H1 (cell line): ENCODE results near the gene MXD4. TPM values are rescaled to one million over a fixed set of nuclear protein-coding genes. Genes with fewer than 3 reads are reported as not detected.

Source experiments
- CTCF ChIA-PET: fragments of 300-600 bp; sonication (Branson Sonifier 250); formaldehyde crosslinking; loops from one replicate; lab custom pipeline; 2021; ENCODE audit not compliant: partially characterized antibody; lab: Charles Lee
- POLR2A ChIA-PET: fragments of 300-600 bp; sonication (Branson Sonifier 250); formaldehyde crosslinking; loops from one replicate; lab custom pipeline; 2021; ENCODE audit warnings: inconsistent platforms; ENCODE audit not compliant: partially characterized antibody; lab: Charles Lee
- DNase-seq, 2 experiments: peaks; one replicate each; pipeline versions ENCODE4 v3.0.0 to v3.0.0-alpha.2; 2010 to 2022; ENCODE audit warnings: low spot score in 2 of 2, low read depth in 1 of 2, mixed read lengths in 1 of 2
- FAIRE-seq: peaks from 2 replicates; lab custom pipeline; 2011; peaks lifted over from hg19 to GRCh38; lab: Jason Lieb, UNC
- H2AFZ ChIP-seq: 2 replicates; pipeline ENCODE4 v1.8.1; 2012; ENCODE audit warnings: low read length, inconsistent platforms
- H2AK5ac ChIP-seq: 2 replicates; pipeline ENCODE4 v1.6.1; 2013; ENCODE audit warnings: low read depth, low read length
- H2BK120ac ChIP-seq: replicated peaks from 2 replicates; pipeline ENCODE3; 2013; ENCODE audit warnings: low read depth, low read length, inconsistent platforms
- H2BK12ac ChIP-seq: 2 replicates; pipeline ENCODE4 v1.6.1; 2013; ENCODE audit warnings: low read depth, low read length
- H2BK15ac ChIP-seq: 2 replicates; pipeline ENCODE4 v1.6.1; 2013; ENCODE audit warnings: low read length
- H2BK20ac ChIP-seq: 2 replicates; pipeline ENCODE4 v1.6.1; 2013; ENCODE audit warnings: low read length
- H2BK5ac ChIP-seq: 2 replicates; pipeline ENCODE4 v1.6.1; 2013; ENCODE audit warnings: low read depth, low read length
- H3K14ac ChIP-seq: 2 replicates; pipeline ENCODE4 v1.6.1; 2013; ENCODE audit warnings: inconsistent platforms; ENCODE audit not compliant: insufficient read length
- H3K18ac ChIP-seq: 2 replicates; pipeline ENCODE4 v1.6.1; 2013; ENCODE audit warnings: low read length; ENCODE audit errors: extremely low read depth
- H3K23ac ChIP-seq: 2 replicates; pipeline ENCODE4 v1.6.1; 2013; ENCODE audit warnings: inconsistent platforms; ENCODE audit not compliant: insufficient read length
- H3K23me2 ChIP-seq: 2 replicates; pipeline ENCODE4 v1.6.1; 2013; ENCODE audit warnings: low read depth, low read length
- H3K27ac ChIP-seq: 2 replicates; pipeline ENCODE4 v1.6.1; 2011; ENCODE audit warnings: low read depth, low read length, inconsistent platforms
- H3K27me3 ChIP-seq, 4 experiments: replicated peaks in 1 of 4; 1 replicate in 1 of 4; 2 replicates in 3 of 4; pipeline versions ENCODE4 v1.6.1 to v1.8.1; 2011 to 2013; ENCODE audit warnings: low read length in 3 of 4, mild to moderate bottlenecking in 3 of 4, inconsistent platforms in 2 of 4, mixed read lengths in 2 of 4, moderate library complexity in 1 of 4; ENCODE audit not compliant: control insufficient read depth in 3 of 4, insufficient read depth in 3 of 4; ENCODE audit errors: extremely low read depth in 1 of 4
- H3K36me3 ChIP-seq, 4 experiments: 2 replicates each; pipeline versions ENCODE4 v1.6.1 to v1.8.1; 2011 to 2013; ENCODE audit warnings: mild to moderate bottlenecking in 4 of 4, low read length in 3 of 4, moderate library complexity in 2 of 4, control low read depth in 1 of 4, inconsistent platforms in 1 of 4; ENCODE audit not compliant: insufficient read depth in 4 of 4, control insufficient read depth in 2 of 4
- H3K4ac ChIP-seq: replicated peaks from 2 replicates; pipeline ENCODE3; 2013; ENCODE audit warnings: low read length, low read depth, mixed read lengths, inconsistent platforms; ENCODE audit not compliant: insufficient read length
- H3K4me1 ChIP-seq, 4 experiments: replicated peaks in 1 of 4; 1 replicate in 1 of 4; 2 replicates in 3 of 4; pipeline versions ENCODE4 v1.6.1 to v1.8.1; 2011 to 2013; ENCODE audit warnings: low read length in 3 of 4, inconsistent platforms in 2 of 4, mixed read lengths in 1 of 4; ENCODE audit not compliant: insufficient read depth in 4 of 4, control insufficient read depth in 3 of 4
- H3K4me2 ChIP-seq, 2 experiments: 2 replicates each; pipeline versions ENCODE4 v1.6.1 to v1.8.1; 2011 to 2013; ENCODE audit warnings: low read depth in 2 of 2, low read length in 2 of 2, control low read depth in 1 of 2, inconsistent platforms in 1 of 2, mild to moderate bottlenecking in 1 of 2; ENCODE audit not compliant: insufficient read depth in 1 of 2
- H3K4me3 ChIP-seq, 4 experiments: fragments of 200-600, 300-600 bp in 1 of 4; sonication (generic), shearing (Covaris generic), sonication (Bioruptor Twin) in 1 of 4; 2 replicates each; pipeline versions ENCODE4 v1.5.1 to v1.8.1; 2011 to 2016; ENCODE audit warnings: low read length in 4 of 4, low read depth in 3 of 4, control low read depth in 2 of 4, inconsistent platforms in 2 of 4, mild to moderate bottlenecking in 2 of 4, mixed read lengths in 1 of 4, moderate library complexity in 1 of 4; ENCODE audit not compliant: insufficient read depth in 2 of 4; ENCODE audit errors: extremely low read depth in 1 of 4
- H3K56ac ChIP-seq: replicated peaks from 2 replicates; pipeline ENCODE3; 2013; ENCODE audit warnings: low read depth, mild to moderate bottlenecking, mixed read lengths, low read length, inconsistent platforms; ENCODE audit not compliant: insufficient read length
- H3K79me1 ChIP-seq: 2 replicates; pipeline ENCODE4 v1.6.1; 2013; ENCODE audit warnings: low read depth, low read length, control low read depth
- H3K79me2 ChIP-seq, 2 experiments: 2 replicates each; pipeline versions ENCODE4 v1.6.1 to v1.8.1; 2012 to 2013; ENCODE audit warnings: low read length in 2 of 2, mild to moderate bottlenecking in 2 of 2, inconsistent platforms in 1 of 2; ENCODE audit not compliant: insufficient read depth in 2 of 2, control insufficient read depth in 1 of 2
- H3K9ac ChIP-seq, 4 experiments: replicated peaks in 1 of 4; 1 replicate in 1 of 4; 2 replicates in 3 of 4; pipeline versions ENCODE4 v1.6.1 to v1.8.1; 2011 to 2013; ENCODE audit warnings: low read depth in 3 of 4, low read length in 3 of 4, control low read depth in 2 of 4, mild to moderate bottlenecking in 2 of 4, moderate library complexity in 2 of 4, inconsistent platforms in 1 of 4; ENCODE audit errors: extremely low read depth in 1 of 4
- H3K9me3 ChIP-seq, 2 experiments: 2 replicates each; pipeline versions ENCODE4 v1.6.1 to v1.8.1; 2012 to 2013; ENCODE audit warnings: mild to moderate bottlenecking in 2 of 2, moderate library complexity in 2 of 2, control low read depth in 1 of 2, inconsistent platforms in 1 of 2, low read depth in 1 of 2, low read length in 1 of 2, mixed read lengths in 1 of 2; ENCODE audit not compliant: insufficient read depth in 2 of 2
- H4K20me1 ChIP-seq, 2 experiments: replicated peaks in 1 of 2; 2 replicates each; pipeline versions ENCODE3 to v1.8.1; 2011 to 2013; ENCODE audit warnings: inconsistent platforms in 2 of 2, low read length in 2 of 2, mild to moderate bottlenecking in 1 of 2; ENCODE audit not compliant: insufficient read depth in 2 of 2, control insufficient read depth in 1 of 2
- H4K5ac ChIP-seq: 2 replicates; pipeline ENCODE4 v1.6.1; 2013; ENCODE audit warnings: low read length, low read depth, mixed read lengths, inconsistent platforms; ENCODE audit not compliant: insufficient read length
- H4K8ac ChIP-seq: 2 replicates; pipeline ENCODE4 v1.8.0; 2013; ENCODE audit warnings: mild to moderate bottlenecking, moderate library complexity, low read length, inconsistent platforms; ENCODE audit not compliant: insufficient read depth; ENCODE audit errors: extremely low read depth
- H4K91ac ChIP-seq: replicated peaks from 2 replicates; pipeline ENCODE3; 2013; ENCODE audit warnings: low read length, mixed read lengths, inconsistent platforms; ENCODE audit not compliant: insufficient read length
- RAD21 ChIP-seq, 2 experiments: IDR thresholded peaks in 1 of 2; conservative IDR thresholded peaks in 1 of 2; 2 replicates each; pipeline ENCODE4 v1.6.1; 2011; ENCODE audit warnings: low read depth in 2 of 2, low read length in 2 of 2, improper control_type of control experiment in 1 of 2, inconsistent platforms in 1 of 2, mild to moderate bottlenecking in 1 of 2, moderate library complexity in 1 of 2
- SRF ChIP-seq: IDR thresholded peaks from 2 replicates; pipeline ENCODE4 v1.6.1; 2011; ENCODE audit warnings: mild to moderate bottlenecking, low read depth, low read length, moderate library complexity
- WGBS, 2 experiments: shearing (Covaris generic) in 1 of 2; methylation state at CpG; one replicate each; pipeline versions ENCODE4 v1.1.6 to v1.1.7; 2013 to 2015; ENCODE audit warnings: low lambda C conversion rate in 2 of 2, mixed read lengths in 2 of 2, inconsistent platforms in 1 of 2, low coverage in 1 of 2, missing lambda C conversion rate in 1 of 2; ENCODE audit not compliant: insufficient replicate concordance in 2 of 2, insufficient coverage in 1 of 2, insufficient read length in 1 of 2; ENCODE audit errors: extremely low coverage in 1 of 2, missing lambda C conversion rate in 1 of 2; 5-methylcytosine and 5-hydroxymethylcytosine counted together
- polyA plus RNA-seq, 7 experiments: library from polyadenylated mRNA; depleted of rRNA in 3 of 7; stranded (reverse) in 5 of 7; unstranded in 2 of 7; fragments of >200 nt in 5 of 7; fragments of 200-250 nt in 2 of 7; gene quantifications; 1 replicate in 5 of 7; 2 replicates in 1 of 7; 4 replicates in 1 of 7; pipeline versions ENCODE4 v1.2.1 to v1.2.3, GENCODE V29; 2011 to 2013; ENCODE audit warnings: missing spikeins in 2 of 7, mixed read lengths in 2 of 7
- total RNA-seq: library from RNA; stranded (reverse); fragmentation: NEBNext Ultra II Directional; extraction: Animal tissue kit (Norgen Biotek cat#: 25700); gene quantifications from 2 replicates; pipeline ENCODE4 v1.2.1, GENCODE V29; 2021

Gene MXD4
- total and polyA plus RNA-seq, 2 of the 8 experiments (the other 6 are each of a cell fraction or from before 2014, with no cell fraction given), result 18.0 to 20.8 TPM

- Histone ChIP-seq H3K4me2 (no peak overlapping the region), H3K4ac (no peak overlapping the region), H4K20me1 (peaks cover 0 to 4% of the 10 kb centered on the region in 2 experiments), H3K27me3 (no peaks in the 10 kb centered on the region), H2BK120ac (no peak overlapping the region), H4K8ac (peak overlapping the region; percentile 51; the same call in 1 of the 2 replicates), H2BK12ac (no peak overlapping the region), H3K79me1 (no peaks in the 10 kb centered on the region), H2BK20ac (no peak overlapping the region), H4K91ac (no peak overlapping the region), H3K23me2 (peaks cover 7% of the 10 kb centered on the region; the same call in 1 of the 2 replicates), H3K27ac (no peak overlapping the region), H2BK15ac (no peak overlapping the region), H3K4me3 (no peak overlapping the region), H2AFZ (no peak overlapping the region), H3K56ac (no peak overlapping the region), H4K5ac (no peak overlapping the region), H3K9me3 (no peaks in the 10 kb centered on the region), H3K36me3 (no peaks in the 10 kb centered on the region), H3K18ac (no peak overlapping the region), H2AK5ac (no peak overlapping the region), H3K4me1 (no peaks in the 10 kb centered on the region; a peak in 1 of 7 replicates), H3K79me2 (no peaks in the 10 kb centered on the region), H3K14ac (no peak overlapping the region), H3K23ac (no peak overlapping the region), H3K9ac (no peak overlapping the region), H2BK5ac (no peak overlapping the region)
- TF ChIP-seq RAD21 (IDR thresholded peaks at IDR 0.05 in 1 of 2, conservative IDR thresholded peaks at IDR 0.05 in 1 of 2; ENCODE audit: low read depth in 2 of 2, low read length in 2 of 2) (peak; percentile 2 to 16; a peak in 1 of 4 replicates), SRF (no peak)
- no peak for FAIRE-seq
- POLR2A ChIA-PET, result no interaction called here
- 90% methylated on average over 13 of the region's 13 CpGs; no CpG with 5 or more reads in 1 of the 2 experiments for WGBS, 2 experiments
- CTCF ChIA-PET, result interaction anchor here (0.9 kb wide), 3 partner anchors 41 to 72 kb away, joined by 3 read pairs; no protein-coding TSS in a partner anchor
- DNase-seq, result no peak
Measured at GRCh38 chr4:2280531-2281300, 18.8 kb upstream of the MXD4 start.
